GM12878 (cell line): Measurements from ENCODE around the gene TESK1. TPM values are rescaled to one million over a fixed set of nuclear protein-coding genes. Genes with fewer than 3 reads are reported as not detected.

Experiments
- BCL11A ChIP-seq: IDR thresholded peaks from 2 replicates; pipeline ENCODE4 v1.6.1; 2011; ENCODE audit warnings: low read depth, low read length
- CBX5 ChIP-seq: sonication (generic); IDR thresholded peaks from 2 replicates; pipeline ENCODE4 v1.6.1; 2016; ENCODE audit warnings: low read depth, moderate library complexity, mild to moderate bottlenecking, inconsistent platforms
- DPF2 ChIP-seq: fragments of 450-650 bp; IDR thresholded peaks from 2 replicates; pipeline ENCODE4 v1.6.1; 2017; ENCODE audit warnings: mild to moderate bottlenecking
- EZH2 ChIP-seq: IDR thresholded peaks from 2 replicates; pipeline ENCODE4 v1.6.1; 2012; ENCODE audit warnings: low read depth, mild to moderate bottlenecking, control low read depth, inconsistent platforms, low read length, borderline replicate concordance; ENCODE audit not compliant: control insufficient read depth
- FOS ChIP-seq: IDR thresholded peaks from 3 replicates; pipeline ENCODE4 v1.6.1; 2011; ENCODE audit warnings: borderline replicate concordance; ENCODE audit not compliant: insufficient read length; ENCODE audit errors: extremely low read depth
- FOXM1 ChIP-seq: IDR thresholded peaks from 2 replicates; pipeline ENCODE4 v1.6.1; 2012; ENCODE audit warnings: low read depth, mild to moderate bottlenecking, inconsistent platforms, low read length, moderate library complexity
- GABPA ChIP-seq: IDR thresholded peaks from 2 replicates; pipeline ENCODE4 v1.6.1; 2014; ENCODE audit warnings: antibody characterized with exemption, low read depth, mild to moderate bottlenecking, inconsistent platforms
- KDM1A ChIP-seq: fragments of 200-600 bp; sonication (generic); IDR thresholded peaks from 2 replicates; pipeline ENCODE4 v1.6.1; 2016; ENCODE audit warnings: borderline replicate concordance
- MTA3 ChIP-seq: IDR thresholded peaks from 2 replicates; pipeline ENCODE4 v1.6.1; 2012; ENCODE audit warnings: low read length, inconsistent platforms, borderline replicate concordance
- NR2F1 ChIP-seq: fragments of 450-650 bp; conservative IDR thresholded peaks from 2 replicates; pipeline ENCODE4 v1.6.1; 2017; ENCODE audit warnings: mild to moderate bottlenecking
- PML ChIP-seq: IDR thresholded peaks from 2 replicates; pipeline ENCODE4 v1.6.1; 2012; ENCODE audit warnings: low read length, inconsistent platforms
- POLR2A ChIP-seq: IDR thresholded peaks from 2 replicates; pipeline ENCODE4 v1.6.1; 2011; ENCODE audit warnings: low read depth, mild to moderate bottlenecking, low read length
- RB1 ChIP-seq: fragments of 450-650 bp; formaldehyde crosslinking; IDR thresholded peaks from 2 replicates; pipeline ENCODE4 v1.6.1; 2017; ENCODE audit warnings: mild to moderate bottlenecking, borderline replicate concordance
- RBBP5 ChIP-seq: fragments of 200-600 bp; sonication (generic); conservative IDR thresholded peaks from 2 replicates; pipeline ENCODE4 v1.6.1; 2016
- SMAD5 ChIP-seq: IDR thresholded peaks from 2 replicates; pipeline ENCODE4 v1.6.1; 2016; ENCODE audit warnings: antibody characterized with exemption, low read depth
- SREBF1 ChIP-seq: IDR thresholded peaks from 2 replicates; pipeline ENCODE4 v1.6.1; 2012; ENCODE audit warnings: mild to moderate bottlenecking, low read length
- STAT1 ChIP-seq: fragments of 450-650 bp; conservative IDR thresholded peaks from 2 replicates; pipeline ENCODE4 v1.6.1; 2014; ENCODE audit warnings: antibody characterized with exemption, mild to moderate bottlenecking
- TAF1 ChIP-seq: IDR thresholded peaks from 2 replicates; pipeline ENCODE4 v1.6.1; 2011; ENCODE audit warnings: mild to moderate bottlenecking, low read depth, low read length, borderline replicate concordance
- TCF3 ChIP-seq: IDR thresholded peaks from 2 replicates; pipeline ENCODE4 v1.6.1; 2012; ENCODE audit warnings: low read depth, mild to moderate bottlenecking, low read length, borderline replicate concordance; ENCODE audit not compliant: insufficient read depth
- ZNF622 ChIP-seq: fragments of 450-650 bp; IDR thresholded peaks from 2 replicates; pipeline ENCODE4 v1.6.1; 2017; ENCODE audit warnings: mild to moderate bottlenecking, inconsistent platforms
- polyA plus RNA-seq, 11 experiments: library from polyadenylated mRNA; depleted of rRNA in 4 of 11; unstranded in 6 of 11; stranded (reverse) in 5 of 11; fragments of >200 nt; fragmentation: Nextera tagmentation in 4 of 11; fragmentation: Illumina TruSeq in 1 of 11; extraction: Ambion mirVana in 4 of 11; extraction: Trizol in 1 of 11; gene quantifications; 1 replicate in 1 of 11; 2 replicates in 10 of 11; pipeline versions ENCODE4 v1.2.1 to v1.2.3, GENCODE V29; 2011 to 2016; ENCODE audit warnings: inconsistent platforms in 2 of 11, missing spikeins in 2 of 11, low read depth in 1 of 11
- total RNA-seq, 4 experiments: library from RNA; depleted of rRNA in 3 of 4; stranded (reverse); fragments of >200 nt in 3 of 4; fragmentation: Illumina TruSeq in 1 of 4; extraction: Trizol in 1 of 4; gene quantifications; 2 replicates each; pipeline versions ENCODE4 v1.2.1 to v1.2.3, GENCODE V29; 2013 to 2021
- TF ChIP-seq, protein P1 (sequence below): fragments of 450-650 bp; IDR thresholded peaks from 2 replicates; pipeline ENCODE4 v1.6.1; 2016; ENCODE audit warnings: mild to moderate bottlenecking, moderate library complexity, borderline replicate concordance
- TF ChIP-seq, protein P2 (sequence below), 3 experiments: IDR thresholded peaks in 2 of 3; conservative IDR thresholded peaks in 1 of 3; 2 replicates each; pipeline ENCODE4 v1.5.1; 2011; ENCODE audit warnings: low read depth in 3 of 3, low read length in 3 of 3, mild to moderate bottlenecking in 3 of 3, control low read depth in 2 of 3, moderate library complexity in 2 of 3, inconsistent platforms in 1 of 3, mixed read lengths in 1 of 3; ENCODE audit not compliant: control insufficient read depth in 2 of 3, insufficient read depth in 1 of 3; ENCODE audit errors: extremely low read depth in 1 of 3
- TF ChIP-seq, protein P3 (sequence below): fragments of 450-650 bp; IDR thresholded peaks from 2 replicates; pipeline ENCODE4 v1.6.1; 2016; ENCODE audit warnings: mild to moderate bottlenecking
- TF ChIP-seq, protein P4 (sequence below): IDR thresholded peaks from 2 replicates; pipeline ENCODE4 v1.6.1; 2012; ENCODE audit warnings: low read length, inconsistent platforms

TESK1 gene
- total and polyA plus RNA-seq, 10 of the 15 experiments (the other 5 are each of a cell fraction or from before 2014, with no cell fraction given), result 0.16 to 19.5 (median 7.9) TPM; not detected in 1

DNA sequence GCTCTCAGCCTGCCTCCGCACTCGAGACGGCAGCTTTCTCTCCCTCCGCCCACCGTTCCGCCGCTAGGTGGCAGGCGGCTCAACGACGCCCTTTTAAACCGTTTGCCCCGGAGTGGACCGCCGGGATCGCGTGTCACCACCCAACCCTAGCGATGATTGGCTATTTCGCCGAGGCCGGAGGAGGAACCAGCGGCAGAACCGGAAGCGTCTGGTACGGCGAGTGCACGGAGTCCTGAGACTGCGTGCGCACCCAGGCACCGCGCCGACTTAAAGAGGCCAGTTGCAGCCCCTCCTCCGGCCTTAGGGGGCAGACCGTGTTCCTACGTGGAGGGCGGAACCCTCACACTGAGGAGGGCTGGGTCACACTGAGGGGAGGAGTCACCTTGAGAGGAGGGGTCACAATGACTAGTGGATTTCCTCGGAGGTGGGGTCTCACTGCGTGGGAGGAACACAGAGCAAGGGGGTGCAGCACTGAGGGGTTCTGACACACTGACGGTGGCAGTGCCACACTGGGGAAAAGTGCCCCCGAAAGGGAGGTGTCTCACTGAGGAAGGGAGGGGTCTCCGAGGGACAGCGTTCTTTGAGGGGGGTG is 980 bp upstream of the TESK1 start (continued):
- TF ChIP-seq, protein P1, sequence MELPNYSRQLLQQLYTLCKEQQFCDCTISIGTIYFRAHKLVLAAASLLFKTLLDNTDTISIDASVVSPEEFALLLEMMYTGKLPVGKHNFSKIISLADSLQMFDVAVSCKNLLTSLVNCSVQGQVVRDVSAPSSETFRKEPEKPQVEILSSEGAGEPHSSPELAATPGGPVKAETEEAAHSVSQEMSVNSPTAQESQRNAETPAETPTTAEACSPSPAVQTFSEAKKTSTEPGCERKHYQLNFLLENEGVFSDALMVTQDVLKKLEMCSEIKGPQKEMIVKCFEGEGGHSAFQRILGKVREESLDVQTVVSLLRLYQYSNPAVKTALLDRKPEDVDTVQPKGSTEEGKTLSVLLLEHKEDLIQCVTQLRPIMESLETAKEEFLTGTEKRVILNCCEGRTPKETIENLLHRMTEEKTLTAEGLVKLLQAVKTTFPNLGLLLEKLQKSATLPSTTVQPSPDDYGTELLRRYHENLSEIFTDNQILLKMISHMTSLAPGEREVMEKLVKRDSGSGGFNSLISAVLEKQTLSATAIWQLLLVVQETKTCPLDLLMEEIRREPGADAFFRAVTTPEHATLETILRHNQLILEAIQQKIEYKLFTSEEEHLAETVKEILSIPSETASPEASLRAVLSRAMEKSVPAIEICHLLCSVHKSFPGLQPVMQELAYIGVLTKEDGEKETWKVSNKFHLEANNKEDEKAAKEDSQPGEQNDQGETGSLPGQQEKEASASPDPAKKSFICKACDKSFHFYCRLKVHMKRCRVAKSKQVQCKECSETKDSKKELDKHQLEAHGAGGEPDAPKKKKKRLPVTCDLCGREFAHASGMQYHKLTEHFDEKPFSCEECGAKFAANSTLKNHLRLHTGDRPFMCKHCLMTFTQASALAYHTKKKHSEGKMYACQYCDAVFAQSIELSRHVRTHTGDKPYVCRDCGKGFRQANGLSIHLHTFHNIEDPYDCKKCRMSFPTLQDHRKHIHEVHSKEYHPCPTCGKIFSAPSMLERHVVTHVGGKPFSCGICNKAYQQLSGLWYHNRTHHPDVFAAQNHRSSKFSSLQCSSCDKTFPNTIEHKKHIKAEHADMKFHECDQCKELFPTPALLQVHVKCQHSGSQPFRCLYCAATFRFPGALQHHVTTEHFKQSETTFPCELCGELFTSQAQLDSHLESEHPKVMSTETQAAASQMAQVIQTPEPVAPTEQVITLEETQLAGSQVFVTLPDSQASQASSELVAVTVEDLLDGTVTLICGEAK, result peak; percentile 72; the same call in 1 of the 2 replicates
- TF ChIP-seq CBX5 (no peak; the same call in 1 of the 2 replicates), TAF1 (peak; percentile 64; the same call in 1 of the 2 replicates), DPF2 (no peak), FOXM1 (no peak), NR2F1 (no peak), BCL11A (no peak), GABPA (peak; percentile 62; the same call in 1 of the 2 replicates), ZNF622 (no peak), FOS (no peak), POLR2A (peak; percentile 81), RB1 (no peak), SREBF1 (no peak), RBBP5 (no peak), KDM1A (no peak), EZH2 (no peak), SMAD5 (no peak), MTA3 (no peak), TCF3 (no peak), STAT1 (no peak), PML (no peak)
- TF ChIP-seq, protein P2, sequence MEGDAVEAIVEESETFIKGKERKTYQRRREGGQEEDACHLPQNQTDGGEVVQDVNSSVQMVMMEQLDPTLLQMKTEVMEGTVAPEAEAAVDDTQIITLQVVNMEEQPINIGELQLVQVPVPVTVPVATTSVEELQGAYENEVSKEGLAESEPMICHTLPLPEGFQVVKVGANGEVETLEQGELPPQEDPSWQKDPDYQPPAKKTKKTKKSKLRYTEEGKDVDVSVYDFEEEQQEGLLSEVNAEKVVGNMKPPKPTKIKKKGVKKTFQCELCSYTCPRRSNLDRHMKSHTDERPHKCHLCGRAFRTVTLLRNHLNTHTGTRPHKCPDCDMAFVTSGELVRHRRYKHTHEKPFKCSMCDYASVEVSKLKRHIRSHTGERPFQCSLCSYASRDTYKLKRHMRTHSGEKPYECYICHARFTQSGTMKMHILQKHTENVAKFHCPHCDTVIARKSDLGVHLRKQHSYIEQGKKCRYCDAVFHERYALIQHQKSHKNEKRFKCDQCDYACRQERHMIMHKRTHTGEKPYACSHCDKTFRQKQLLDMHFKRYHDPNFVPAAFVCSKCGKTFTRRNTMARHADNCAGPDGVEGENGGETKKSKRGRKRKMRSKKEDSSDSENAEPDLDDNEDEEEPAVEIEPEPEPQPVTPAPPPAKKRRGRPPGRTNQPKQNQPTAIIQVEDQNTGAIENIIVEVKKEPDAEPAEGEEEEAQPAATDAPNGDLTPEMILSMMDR (IDR thresholded peaks at IDR 0.05 in 2 of 3, conservative IDR thresholded peaks at IDR 0.05 in 1 of 3; ENCODE audit: control insufficient read depth in 2 of 3, extremely low read depth in 1 of 3, insufficient read depth in 1 of 3, low read depth in 3 of 3, low read length in 3 of 3), result peak; percentile 81 to 98 (median 90)
- TF ChIP-seq, protein P3, sequence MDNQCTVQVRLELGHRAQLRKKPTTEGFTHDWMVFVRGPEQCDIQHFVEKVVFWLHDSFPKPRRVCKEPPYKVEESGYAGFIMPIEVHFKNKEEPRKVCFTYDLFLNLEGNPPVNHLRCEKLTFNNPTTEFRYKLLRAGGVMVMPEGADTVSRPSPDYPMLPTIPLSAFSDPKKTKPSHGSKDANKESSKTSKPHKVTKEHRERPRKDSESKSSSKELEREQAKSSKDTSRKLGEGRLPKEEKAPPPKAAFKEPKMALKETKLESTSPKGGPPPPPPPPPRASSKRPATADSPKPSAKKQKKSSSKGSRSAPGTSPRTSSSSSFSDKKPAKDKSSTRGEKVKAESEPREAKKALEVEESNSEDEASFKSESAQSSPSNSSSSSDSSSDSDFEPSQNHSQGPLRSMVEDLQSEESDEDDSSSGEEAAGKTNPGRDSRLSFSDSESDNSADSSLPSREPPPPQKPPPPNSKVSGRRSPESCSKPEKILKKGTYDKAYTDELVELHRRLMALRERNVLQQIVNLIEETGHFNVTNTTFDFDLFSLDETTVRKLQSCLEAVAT, result no peak
- TF ChIP-seq, protein P4, sequence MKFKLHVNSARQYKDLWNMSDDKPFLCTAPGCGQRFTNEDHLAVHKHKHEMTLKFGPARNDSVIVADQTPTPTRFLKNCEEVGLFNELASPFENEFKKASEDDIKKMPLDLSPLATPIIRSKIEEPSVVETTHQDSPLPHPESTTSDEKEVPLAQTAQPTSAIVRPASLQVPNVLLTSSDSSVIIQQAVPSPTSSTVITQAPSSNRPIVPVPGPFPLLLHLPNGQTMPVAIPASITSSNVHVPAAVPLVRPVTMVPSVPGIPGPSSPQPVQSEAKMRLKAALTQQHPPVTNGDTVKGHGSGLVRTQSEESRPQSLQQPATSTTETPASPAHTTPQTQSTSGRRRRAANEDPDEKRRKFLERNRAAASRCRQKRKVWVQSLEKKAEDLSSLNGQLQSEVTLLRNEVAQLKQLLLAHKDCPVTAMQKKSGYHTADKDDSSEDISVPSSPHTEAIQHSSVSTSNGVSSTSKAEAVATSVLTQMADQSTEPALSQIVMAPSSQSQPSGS, result no peak
